CD4-positive, alpha-beta T cell treated with Interleukin-4 for 1 hour (primary cell): ENCODE results near the gene SDCBP2.
A peak's percentile ranks its signal among the peaks of the same experiment; 100 is the strongest.

Experiments used
- DNase-seq, 2 donors: peaks; one replicate each; pipeline ENCODE4 v3.0.0-alpha.2; 2020 to 2022

The SDCBP2 gene

DNA sequence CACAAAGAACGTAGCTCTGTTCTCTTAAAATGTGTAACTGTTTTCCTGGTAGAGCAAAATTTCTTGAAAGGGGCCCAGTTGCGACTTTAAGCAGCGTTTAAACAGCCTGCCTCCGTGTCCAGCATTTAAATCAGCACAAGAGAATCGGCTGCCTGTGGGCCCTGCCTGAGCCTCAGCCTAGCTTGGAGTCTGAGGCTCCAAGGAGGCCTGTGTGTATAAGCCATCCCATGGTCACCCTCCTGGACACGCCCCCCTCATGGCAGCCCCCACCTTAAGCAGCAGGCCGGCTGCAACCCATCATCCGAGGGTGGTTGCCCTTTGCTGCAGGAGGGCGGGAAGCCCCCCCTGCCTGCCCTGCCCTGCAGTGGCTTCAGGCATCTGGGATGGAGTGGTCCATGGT, 18.9 kb downstream of the SDCBP2 start:
- DNase-seq: no peak

GRCh38 chr20:1309439-1309847, 19.5 kb downstream of the SDCBP2 start:
- DNase-seq: no peak

- no peak for DNase-seq
Observed at GRCh38 chr20:1308702-1309095, 20.2 kb downstream of the SDCBP2 start.

DNA sequence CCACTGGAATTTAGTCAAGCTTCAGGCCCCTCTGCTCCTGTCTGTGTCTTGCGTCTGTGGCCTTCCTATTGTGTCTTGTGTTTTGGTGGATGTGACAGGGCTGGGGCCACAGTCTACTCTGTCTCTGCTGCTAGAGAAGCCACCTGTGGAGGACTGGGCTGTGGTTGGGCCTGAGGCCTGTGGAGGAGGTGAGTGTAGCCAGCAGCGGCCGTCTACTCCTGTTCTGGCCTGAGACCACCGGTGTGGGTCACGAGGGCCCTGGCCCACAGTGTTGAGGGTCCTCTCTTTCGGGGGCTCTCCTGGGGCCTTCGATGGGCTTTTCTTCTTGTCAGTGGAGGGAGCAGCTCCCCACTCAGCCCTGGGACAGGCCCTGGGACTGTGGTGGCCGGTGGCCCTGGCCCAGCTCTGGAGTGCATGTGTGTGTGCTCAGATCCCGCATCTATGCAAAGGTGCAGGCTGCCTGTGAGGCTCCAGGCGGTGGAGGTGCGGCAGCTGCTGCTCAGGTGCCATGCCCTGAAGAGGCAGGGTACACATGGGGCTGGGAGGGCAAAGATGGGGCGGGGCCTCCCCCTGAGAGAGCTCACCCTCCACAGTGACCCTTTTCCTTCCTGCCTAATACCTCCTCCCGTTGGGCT, 20.8 kb downstream of the SDCBP2 start:
- no peak for DNase-seq

- DNase-seq: no peak
Observed at GRCh38 chr20:1307571-1307971, 21.4 kb downstream of the SDCBP2 start.

GRCh38 chr20:1307171-1307570, 21.8 kb downstream of the SDCBP2 start:
- DNase-seq: no peak

GRCh38 chr20:1306316-1307135, 22.4 kb downstream of the SDCBP2 start:
- no peak for DNase-seq

DNA sequence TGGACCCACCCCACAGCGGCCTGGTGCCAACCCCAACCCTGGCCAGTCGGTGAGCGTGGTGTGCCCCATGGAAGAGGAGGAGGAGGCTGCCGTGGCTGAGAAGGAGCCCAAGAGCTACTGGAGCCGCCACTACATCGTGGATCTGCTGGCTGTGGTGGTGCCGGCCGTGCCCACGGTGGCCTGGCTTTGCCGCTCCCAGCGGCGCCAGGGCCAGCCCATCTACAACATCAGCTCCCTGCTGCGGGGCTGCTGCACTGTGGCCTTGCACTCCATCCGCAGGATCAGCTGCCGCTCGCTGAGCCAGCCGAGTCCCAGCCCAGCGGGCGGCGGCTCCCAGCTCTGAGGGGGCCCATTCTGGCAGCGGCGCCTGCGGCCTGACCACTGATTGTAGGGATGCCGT, 23.2 kb downstream of the SDCBP2 start:
- DNase-seq: no peak

- no peak for DNase-seq
Observed at GRCh38 chr20:1304710-1305515, 24.0 kb downstream of the SDCBP2 start.

DNA sequence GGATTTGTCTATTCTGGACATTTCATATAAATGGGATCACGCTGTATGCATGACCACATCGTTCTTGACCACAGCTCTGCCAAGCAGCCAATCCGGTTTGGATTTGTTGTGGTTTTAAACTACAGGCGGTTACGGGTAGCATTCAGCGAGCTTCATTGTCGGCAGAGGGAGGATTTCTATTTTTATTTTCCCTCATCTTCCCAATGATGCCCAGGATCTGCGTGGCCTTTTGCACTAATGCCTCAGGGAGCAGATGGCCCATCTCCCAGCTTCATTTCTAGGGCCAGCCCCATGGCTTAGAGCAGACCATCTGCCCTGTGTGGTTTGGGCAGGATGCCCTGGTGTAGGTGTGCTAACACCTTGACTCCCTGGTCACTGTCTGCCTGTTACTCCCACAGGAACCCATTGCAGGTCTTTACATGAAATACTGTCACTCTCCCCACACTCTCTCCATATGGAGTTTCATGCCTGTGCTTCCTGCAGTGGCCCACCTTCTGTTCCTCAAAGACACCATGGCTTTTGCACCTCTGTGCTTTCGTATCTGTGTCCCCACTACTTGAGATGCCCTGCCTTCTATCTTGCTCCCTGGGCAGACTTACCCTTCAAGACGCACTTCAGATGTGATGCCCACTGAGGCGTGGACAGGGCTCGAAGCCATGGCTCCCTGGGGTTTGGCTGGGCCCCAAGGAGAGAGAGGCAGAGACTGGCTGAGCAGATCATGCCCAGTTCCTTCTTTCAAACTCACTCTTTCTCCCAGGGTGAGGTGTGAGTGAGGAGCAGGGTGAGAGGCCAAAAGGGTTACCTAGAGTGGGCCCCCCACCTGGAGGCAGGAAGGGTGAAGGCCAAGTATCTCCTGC, 26.0 kb downstream of the SDCBP2 start:
- DNase-seq: no peak

DNA sequence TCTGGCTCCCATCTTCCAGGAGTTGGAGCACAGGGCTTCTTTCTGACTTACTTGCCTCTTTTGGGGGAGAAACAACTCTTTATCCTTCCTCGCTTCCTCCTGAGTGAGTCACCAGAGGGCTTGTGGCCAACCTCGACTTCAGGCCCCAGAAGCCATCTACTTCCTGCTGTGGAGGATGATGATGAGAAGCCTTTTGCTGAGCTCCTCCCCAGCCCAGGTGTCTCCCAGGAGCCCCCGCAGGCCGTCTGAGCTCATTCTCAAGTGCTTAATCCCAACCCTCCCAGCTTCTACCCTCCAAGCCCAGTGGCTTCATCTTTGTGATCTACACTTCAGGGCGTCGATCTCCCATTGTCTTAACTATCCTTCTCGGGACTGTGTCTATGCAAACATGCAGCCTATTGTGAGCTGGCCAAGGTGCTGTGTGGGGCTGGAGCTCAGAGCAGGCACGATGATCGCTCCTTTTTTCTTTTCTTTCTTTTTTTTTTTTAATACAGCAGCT, 27.9 kb downstream of the SDCBP2 start:
- DNase-seq: peak; percentile 29 to 44

DNA sequence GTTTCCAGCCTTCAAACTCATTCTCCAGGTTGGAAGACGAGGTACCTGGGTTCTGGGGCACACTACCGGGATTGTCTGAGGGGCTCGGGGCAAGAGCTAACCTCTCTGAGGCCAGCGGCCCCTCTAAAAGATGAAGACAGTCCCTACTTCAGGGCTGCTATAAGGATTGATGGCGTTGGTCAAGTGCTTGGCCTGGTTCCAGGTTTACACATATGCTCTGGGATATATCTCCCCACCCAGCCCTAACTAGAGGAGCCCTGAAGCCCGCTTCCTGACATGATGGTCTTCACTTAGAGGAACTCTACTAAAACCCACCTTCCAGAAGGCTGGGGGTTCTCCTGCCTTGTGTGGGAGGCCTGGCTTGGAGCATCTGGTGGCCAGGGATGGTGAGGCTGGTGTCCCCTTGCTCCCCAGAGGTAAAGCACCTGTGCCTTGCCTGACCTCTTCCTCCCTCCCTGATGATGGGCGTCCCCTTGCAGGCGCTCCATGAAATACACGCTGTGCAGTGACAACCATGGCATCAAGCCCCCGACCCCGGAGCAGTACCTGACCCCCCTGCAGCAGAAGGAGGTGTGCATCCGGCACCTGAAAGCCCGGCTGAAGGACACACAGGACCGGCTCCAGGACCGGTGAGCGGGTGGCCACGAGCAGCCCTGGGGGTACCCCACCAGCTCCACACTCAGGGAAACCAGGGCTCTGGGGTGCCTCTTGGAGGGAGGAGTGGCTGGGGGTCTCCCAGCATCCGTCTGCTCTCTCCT, 28.7 kb downstream of the SDCBP2 start:
- DNase-seq: no peak

DNA sequence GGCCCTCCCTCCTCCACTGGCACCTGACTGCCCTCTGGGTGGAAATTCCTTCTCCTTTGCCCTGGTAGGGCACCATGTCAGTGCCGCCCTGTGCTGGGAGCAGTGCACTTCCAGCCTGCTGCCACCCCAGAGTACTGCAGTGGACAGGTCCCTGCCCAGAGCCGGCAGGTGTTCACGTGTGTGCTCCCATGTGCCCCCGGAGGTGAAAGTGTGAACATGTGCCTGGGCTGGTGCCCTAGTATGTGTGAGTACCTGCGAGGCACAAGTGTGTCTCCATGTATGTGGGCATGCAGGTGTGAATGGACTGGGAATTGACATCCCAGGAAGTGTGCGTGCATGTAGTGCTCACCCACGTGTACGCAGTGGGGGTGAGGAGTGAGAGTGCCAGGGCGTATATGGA, 29.4 kb downstream of the SDCBP2 start:
- peak; percentile 30 to 31 for DNase-seq

- DNase-seq: no peak
Observed at GRCh38 chr20:1298888-1299511, 29.9 kb downstream of the SDCBP2 start.

DNA sequence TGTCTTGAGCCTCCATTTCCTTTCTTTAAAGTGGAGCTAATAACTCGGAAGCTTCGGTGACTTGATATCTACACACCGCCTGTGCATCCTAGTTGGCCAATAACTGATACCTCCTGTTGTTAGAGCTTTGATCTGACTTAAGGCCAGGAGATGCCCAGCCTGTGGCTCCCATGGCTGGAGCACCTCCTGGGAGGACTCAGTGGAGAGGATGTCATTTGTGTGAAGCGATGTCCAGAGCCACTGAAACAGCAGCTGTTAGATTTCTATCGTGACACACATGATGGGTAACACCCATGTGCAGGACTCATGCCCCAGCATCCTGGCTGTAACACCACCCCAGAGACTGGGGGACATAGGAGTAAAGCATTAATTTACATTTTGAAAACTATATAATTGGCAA, 30.8 kb downstream of the SDCBP2 start:
- DNase-seq: no peak

- no peak for DNase-seq
Observed at GRCh38 chr20:1297486-1297885, 31.5 kb downstream of the SDCBP2 start.

- no peak for DNase-seq
Observed at GRCh38 chr20:1296922-1297321, 32.0 kb downstream of the SDCBP2 start.

DNA sequence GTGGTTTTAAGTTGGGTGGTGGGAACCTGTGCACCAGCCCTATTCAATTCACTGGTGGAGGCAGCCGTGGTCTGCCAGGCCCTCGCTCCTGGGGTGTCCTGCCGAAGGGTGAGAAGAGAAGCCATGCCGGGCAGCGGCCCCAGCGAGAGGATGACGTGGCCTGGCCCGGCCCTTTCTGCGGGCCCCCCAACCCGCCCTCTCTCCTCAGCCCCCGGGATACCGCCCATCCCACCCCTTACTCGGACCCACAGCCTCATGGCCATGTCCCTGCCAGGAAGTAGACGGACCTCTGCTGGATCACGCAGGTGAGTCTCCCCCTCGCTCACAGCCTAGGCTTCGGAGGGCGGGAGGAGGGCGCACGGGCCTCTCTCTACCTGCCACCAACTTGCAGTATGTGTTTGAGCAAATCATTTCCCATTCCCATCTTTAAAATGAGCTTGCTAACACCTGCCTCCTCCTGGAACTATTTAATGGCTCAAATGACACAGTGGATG, 32.8 kb downstream of the SDCBP2 start:
- DNase-seq: no peak

GRCh38 chr20:1295276-1295930, 33.5 kb downstream of the SDCBP2 start:
- DNase-seq: no peak

DNA sequence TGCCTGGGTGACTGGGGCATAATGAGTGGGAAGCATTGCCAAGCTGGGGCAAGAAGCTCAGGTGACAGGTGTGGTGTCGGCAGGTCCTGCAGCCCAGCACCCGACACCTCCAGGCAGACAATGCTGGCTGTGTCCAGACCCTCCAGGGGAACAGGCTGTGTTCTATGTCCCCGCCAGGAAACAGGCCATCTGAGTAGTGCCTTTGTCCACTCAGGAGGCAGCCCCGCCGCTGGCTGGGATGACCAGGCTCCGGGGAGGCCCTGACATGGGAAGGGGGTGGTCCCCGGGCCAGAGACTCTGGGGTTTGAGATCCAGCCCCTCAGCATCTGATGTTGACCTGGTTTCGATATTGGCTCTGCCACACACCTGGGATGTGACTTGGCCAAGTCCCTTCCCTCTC, 34.4 kb downstream of the SDCBP2 start:
- DNase-seq: no peak
